Choroid plexus epithelial cell (primary cell): ENCODE results near the gene MSMO1.

Source experiments
- DNase-seq: peaks from one replicate; pipeline ENCODE4 v3.0.0-alpha.2; 2010; ENCODE audit warnings: low read depth
- H3K4me3 ChIP-seq: 2 replicates; pipeline ENCODE4 v1.5.1; 2011; ENCODE audit warnings: low read depth, mild to moderate bottlenecking, control low read depth, low read length, moderate library complexity
- TF ChIP-seq, protein P1 (sequence below): conservative IDR thresholded peaks from 2 replicates; pipeline ENCODE4 v1.5.1; 2011; ENCODE audit warnings: low read depth, mild to moderate bottlenecking, control low read depth, inconsistent platforms, low read length, moderate library complexity

Gene MSMO1

DNA sequence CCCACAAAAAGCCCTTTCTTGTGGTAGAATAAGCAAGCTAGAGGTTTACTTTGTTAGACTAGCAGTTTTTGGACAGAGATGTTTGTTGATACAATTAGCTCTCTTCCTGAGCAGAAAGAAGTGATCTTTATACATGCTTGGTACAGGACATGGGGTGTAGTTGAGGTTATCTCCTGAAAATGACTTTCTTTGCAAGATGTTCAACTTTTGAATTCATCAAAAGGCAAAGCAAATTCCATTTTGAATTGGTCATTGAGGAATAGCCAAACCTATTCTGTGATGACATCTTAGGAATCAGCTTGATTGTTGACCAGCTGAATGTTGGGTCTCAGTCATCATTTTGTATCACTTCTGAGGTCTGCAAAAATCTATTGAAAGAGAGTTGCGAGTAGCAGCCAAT, 55.2 kb downstream of the MSMO1 start:
- no peak overlapping the region for H3K4me3 ChIP-seq
- TF ChIP-seq, protein P1, sequence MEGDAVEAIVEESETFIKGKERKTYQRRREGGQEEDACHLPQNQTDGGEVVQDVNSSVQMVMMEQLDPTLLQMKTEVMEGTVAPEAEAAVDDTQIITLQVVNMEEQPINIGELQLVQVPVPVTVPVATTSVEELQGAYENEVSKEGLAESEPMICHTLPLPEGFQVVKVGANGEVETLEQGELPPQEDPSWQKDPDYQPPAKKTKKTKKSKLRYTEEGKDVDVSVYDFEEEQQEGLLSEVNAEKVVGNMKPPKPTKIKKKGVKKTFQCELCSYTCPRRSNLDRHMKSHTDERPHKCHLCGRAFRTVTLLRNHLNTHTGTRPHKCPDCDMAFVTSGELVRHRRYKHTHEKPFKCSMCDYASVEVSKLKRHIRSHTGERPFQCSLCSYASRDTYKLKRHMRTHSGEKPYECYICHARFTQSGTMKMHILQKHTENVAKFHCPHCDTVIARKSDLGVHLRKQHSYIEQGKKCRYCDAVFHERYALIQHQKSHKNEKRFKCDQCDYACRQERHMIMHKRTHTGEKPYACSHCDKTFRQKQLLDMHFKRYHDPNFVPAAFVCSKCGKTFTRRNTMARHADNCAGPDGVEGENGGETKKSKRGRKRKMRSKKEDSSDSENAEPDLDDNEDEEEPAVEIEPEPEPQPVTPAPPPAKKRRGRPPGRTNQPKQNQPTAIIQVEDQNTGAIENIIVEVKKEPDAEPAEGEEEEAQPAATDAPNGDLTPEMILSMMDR: no peak
- DNase-seq: no peak

DNA sequence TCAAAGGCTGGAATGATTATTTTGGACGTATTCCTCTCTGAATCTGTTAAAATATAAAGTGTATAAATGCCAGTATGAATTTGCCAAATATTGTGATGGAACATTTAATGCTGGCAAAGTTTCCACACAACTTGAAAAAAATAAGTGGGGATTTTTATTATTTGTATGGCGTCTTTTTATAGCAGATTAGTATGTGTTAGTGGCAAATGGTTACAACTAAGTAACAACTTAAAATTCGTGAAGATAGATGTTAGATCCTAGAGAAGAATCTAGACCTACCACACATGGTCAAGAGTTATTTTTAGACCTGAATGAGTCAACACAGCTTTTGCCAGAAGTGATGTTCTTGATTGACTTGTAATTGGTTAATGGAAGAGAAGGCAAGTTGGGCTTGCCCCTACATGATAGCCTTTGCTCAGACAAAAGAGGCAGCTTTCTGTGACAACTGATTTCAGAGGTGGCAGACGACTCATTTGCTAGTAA, 56.2 kb downstream of the MSMO1 start:
- DNase-seq: peak; percentile 45
- no peak overlapping the region for H3K4me3 ChIP-seq
- TF ChIP-seq, protein P1: no peak

DNA sequence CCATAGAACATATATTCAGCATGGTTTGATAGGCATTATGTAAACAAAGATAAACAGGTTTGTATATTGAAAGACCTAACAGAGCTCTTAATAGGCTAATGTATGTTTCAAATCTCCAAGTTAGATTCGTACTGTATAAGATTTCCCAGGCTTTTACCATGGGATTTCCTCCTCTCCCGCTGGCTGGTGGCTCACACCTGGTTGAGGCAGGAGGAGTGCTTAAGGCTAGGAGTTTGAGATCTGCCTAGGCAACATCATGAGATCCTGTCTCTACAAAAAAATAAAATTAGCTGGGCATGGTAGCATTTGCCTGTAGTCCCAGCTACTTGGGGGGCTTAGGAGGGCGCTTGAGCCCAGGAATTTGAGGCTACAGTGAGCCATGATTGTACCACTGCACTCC, 56.7 kb downstream of the MSMO1 start:
- no peak overlapping the region for H3K4me3 ChIP-seq
- TF ChIP-seq, protein P1: no peak
- no peak for DNase-seq

DNA sequence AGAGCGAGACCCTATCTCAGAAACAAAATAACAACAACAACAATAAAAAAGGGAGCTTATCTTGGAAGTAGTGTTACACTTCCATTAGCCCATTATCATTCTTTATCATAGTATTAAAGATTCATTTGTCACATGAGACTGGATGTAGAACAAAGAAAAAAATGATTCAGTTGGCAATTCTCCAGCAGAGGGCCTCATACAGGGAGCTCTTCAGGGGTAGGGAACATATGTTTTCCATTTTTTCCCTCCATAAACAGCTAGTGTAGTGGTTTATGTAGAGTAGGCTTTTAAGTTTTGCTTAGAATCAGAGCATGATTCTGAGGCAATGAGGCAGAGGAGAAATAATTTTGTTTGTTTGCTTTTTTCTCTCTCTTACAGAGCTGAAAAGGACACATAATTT, 57.1 kb downstream of the MSMO1 start:
- TF ChIP-seq, protein P1: peak; percentile 11
- no peak overlapping the region for H3K4me3 ChIP-seq
- DNase-seq: peak; percentile 75

DNA sequence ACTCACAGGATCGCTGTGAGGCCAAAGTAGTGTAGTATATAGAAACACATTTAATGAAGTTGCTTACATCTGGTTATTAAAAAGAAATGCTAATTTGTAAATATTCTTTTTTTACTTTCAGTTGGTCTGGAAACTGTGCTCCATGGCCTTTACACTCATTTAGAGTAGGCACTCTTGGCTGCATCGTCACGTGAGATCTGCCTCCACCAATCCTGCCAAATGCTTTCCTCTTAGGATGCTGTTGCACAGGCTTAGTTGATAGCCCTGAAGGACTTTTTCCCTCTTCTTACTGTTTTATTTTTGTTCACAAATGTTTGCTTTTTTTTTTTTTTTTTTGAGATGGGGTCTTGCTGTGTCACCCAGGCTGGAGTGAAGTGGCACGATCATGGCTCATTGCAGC, 57.7 kb downstream of the MSMO1 start:
- TF ChIP-seq, protein P1: no peak
- H3K4me3 ChIP-seq: no peak overlapping the region
- DNase-seq: no peak

DNA sequence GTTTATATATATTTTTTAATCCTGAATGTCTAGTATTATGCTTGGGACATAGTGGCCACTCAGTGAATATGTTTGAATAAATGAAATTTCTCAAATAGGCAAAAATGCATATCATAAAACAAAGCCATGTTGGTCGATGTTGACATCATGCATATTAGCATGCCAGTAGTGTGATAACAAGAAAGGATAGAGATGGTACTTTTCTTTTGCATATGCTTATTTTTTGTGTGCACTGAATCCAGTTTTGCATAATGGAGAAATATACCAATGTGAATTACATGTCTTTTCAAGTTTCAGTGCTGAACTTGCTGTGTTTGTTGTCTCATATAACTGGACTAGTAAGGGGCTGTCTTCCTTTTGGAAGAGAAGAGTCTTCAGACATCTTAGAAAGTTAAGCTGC, 58.9 kb downstream of the MSMO1 start:
- H3K4me3 ChIP-seq: no peak overlapping the region
- peak; percentile 10 for DNase-seq
- TF ChIP-seq, protein P1: no peak

DNA sequence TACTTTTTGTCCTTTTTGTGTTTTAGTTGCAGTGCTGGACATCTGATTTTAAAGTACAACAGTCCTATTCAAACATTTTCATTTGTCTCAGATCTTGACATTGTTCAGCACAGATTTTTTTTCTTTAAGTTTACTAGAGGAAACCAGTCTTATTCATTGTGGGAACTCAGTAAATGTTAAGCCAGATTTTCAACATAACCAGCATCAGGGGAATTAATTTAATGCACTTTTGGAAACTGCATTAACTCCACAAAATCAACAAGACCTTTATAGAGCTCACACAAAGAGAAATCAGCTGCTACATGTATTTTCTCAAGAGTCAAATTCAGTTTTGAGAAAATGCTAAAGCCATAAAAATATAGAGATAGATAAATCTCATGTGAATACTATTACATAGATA, 61.3 kb downstream of the MSMO1 start:
- no peak for DNase-seq
- TF ChIP-seq, protein P1: no peak
- H3K4me3 ChIP-seq: no peak overlapping the region
